Endothelial cell of umbilical vein (primary cell): ENCODE results near the gene GALNT2. TPM values are rescaled to one million over a fixed set of nuclear protein-coding genes. Genes with fewer than 3 reads are reported as not detected.

Source experiments
- BruUV-seq: library from RNA; stranded (reverse); fragments of 400-500 nt; replicated peaks from 2 replicates; lab custom pipeline; 2021; lab: Mats Ljungman, UMichigan
- CTCF ChIA-PET: fragments of 300-600, 350-600 bp; sonication (Branson Sonifier 250); formaldehyde crosslinking; loops from one replicate; lab custom pipeline; 2021; ENCODE audit warnings: antibody characterized with exemption, inconsistent platforms; lab: Charles Lee
- POLR2A ChIA-PET: fragments of 300-600, 350-600 bp; sonication (Branson Sonifier 250); formaldehyde crosslinking; loops from one replicate; lab custom pipeline; 2021; ENCODE audit warnings: antibody characterized with exemption, inconsistent platforms; lab: Charles Lee
- DNase-seq: peaks from one replicate; pipeline ENCODE4 v3.0.0-alpha.2; 2011; ENCODE audit warnings: low read depth, low spot score
- FAIRE-seq: peaks from 2 replicates; lab custom pipeline; 2011; peaks lifted over from hg19 to GRCh38; lab: Jason Lieb, UNC
- H2AFZ ChIP-seq: 2 replicates; pipeline ENCODE4 v1.6.0; 2012; ENCODE audit warnings: low read depth, low read length, control low read depth, inconsistent platforms
- H3K27ac ChIP-seq: 2 replicates; pipeline ENCODE4 v1.5.1; 2011; ENCODE audit warnings: low read depth, mild to moderate bottlenecking, control low read depth, low read length, moderate library complexity; ENCODE audit not compliant: insufficient read depth
- H3K27me3 ChIP-seq, 2 experiments: 2 replicates each; pipeline versions ENCODE4 v1.6.0 to v1.6.1; 2011; ENCODE audit warnings: low read length in 2 of 2, mixed read lengths in 1 of 2; ENCODE audit not compliant: control insufficient read depth in 2 of 2, insufficient read depth in 2 of 2
- H3K36me3 ChIP-seq, 2 experiments: 2 replicates in 1 of 2; 3 replicates in 1 of 2; pipeline ENCODE4 v1.5.1; 2011; ENCODE audit warnings: low read length in 2 of 2, mild to moderate bottlenecking in 1 of 2, moderate library complexity in 1 of 2; ENCODE audit not compliant: control insufficient read depth in 2 of 2, insufficient read depth in 2 of 2; ENCODE audit errors: extremely low read depth in 1 of 2
- H3K4me1 ChIP-seq: 3 replicates; pipeline ENCODE4 v1.5.1; 2011; ENCODE audit warnings: mild to moderate bottlenecking, low read length; ENCODE audit not compliant: control insufficient read depth, insufficient read depth; ENCODE audit errors: extremely low read depth
- H3K4me2 ChIP-seq: 2 replicates; pipeline ENCODE4 v1.6.1; 2011; ENCODE audit warnings: low read length, control low read depth, mixed read lengths; ENCODE audit not compliant: insufficient read depth
- H3K4me3 ChIP-seq, 3 experiments: fragments of 200-600 bp in 1 of 3; sonication (generic), shearing (Covaris generic) in 1 of 3; replicated peaks in 1 of 3; 2 replicates each; pipeline ENCODE4 v1.5.1; 2011 to 2016; ENCODE audit warnings: control low read depth in 3 of 3, low read length in 3 of 3, mild to moderate bottlenecking in 2 of 3, inconsistent platforms in 1 of 3, low read depth in 1 of 3, moderate library complexity in 1 of 3; ENCODE audit not compliant: insufficient read depth in 1 of 3
- H3K79me2 ChIP-seq: 2 replicates; pipeline ENCODE4 v1.6.0; 2012; ENCODE audit warnings: low read length, inconsistent platforms; ENCODE audit not compliant: control insufficient read depth, insufficient read depth
- H3K9ac ChIP-seq: replicated peaks from 2 replicates; pipeline ENCODE3; 2011; ENCODE audit warnings: low read length, control low read depth; ENCODE audit not compliant: insufficient read depth; ENCODE audit errors: extremely low read depth
- H3K9me1 ChIP-seq: replicated peaks from 3 replicates; pipeline ENCODE4 v1.6.0; 2011; ENCODE audit warnings: mild to moderate bottlenecking, low read length; ENCODE audit not compliant: control insufficient read depth, insufficient read depth; ENCODE audit errors: extremely low read depth
- H3K9me3 ChIP-seq: replicated peaks from 2 replicates; pipeline ENCODE4 v1.5.1; 2012; ENCODE audit warnings: low read length, inconsistent platforms; ENCODE audit not compliant: control insufficient read depth, insufficient read depth
- H4K20me1 ChIP-seq: replicated peaks from 2 replicates; pipeline ENCODE3; 2011; ENCODE audit warnings: mild to moderate bottlenecking, low read length; ENCODE audit not compliant: control insufficient read depth, insufficient read depth; ENCODE audit errors: extremely low read depth
- CTCF ChIP-seq, 2 donors: IDR thresholded peaks; 1 replicate in 1 of 2; 2 replicates in 1 of 2; pipeline ENCODE4 v1.5.1; 2011; ENCODE audit warnings: low read length in 2 of 2, mild to moderate bottlenecking in 2 of 2, moderate library complexity in 2 of 2, control low read depth in 1 of 2, inconsistent platforms in 1 of 2, low read depth in 1 of 2; ENCODE audit not compliant: insufficient read depth in 1 of 2; ENCODE audit errors: extremely low read depth in 1 of 2
- EZH2 ChIP-seq: IDR thresholded peaks from 2 replicates; pipeline ENCODE4 v1.6.1; 2012; ENCODE audit warnings: borderline replicate concordance, low read depth, mild to moderate bottlenecking, moderate library complexity, low read length, inconsistent platforms; ENCODE audit not compliant: severe bottlenecking
- FOS ChIP-seq: IDR thresholded peaks from 2 replicates; pipeline ENCODE4 v1.6.1; 2011; ENCODE audit warnings: mild to moderate bottlenecking, low read length, moderate library complexity, borderline replicate concordance; ENCODE audit not compliant: insufficient read depth
- GATA2 ChIP-seq: IDR thresholded peaks from 2 replicates; pipeline ENCODE4 v1.7.0; 2011; ENCODE audit warnings: low read depth, mild to moderate bottlenecking, moderate library complexity, mixed read lengths, low read length; ENCODE audit not compliant: insufficient read length, insufficient read depth
- JUN ChIP-seq: IDR thresholded peaks from 2 replicates; pipeline ENCODE4 v1.6.1; 2011; ENCODE audit warnings: borderline replicate concordance, low read depth; ENCODE audit not compliant: insufficient read length, insufficient read depth
- MAX ChIP-seq: IDR thresholded peaks from 2 replicates; pipeline ENCODE4 v1.6.1; 2011; ENCODE audit not compliant: insufficient read depth, insufficient read length
- MYC ChIP-seq: IDR thresholded peaks from one replicate; pipeline ENCODE4 v1.6.1; 2011; ENCODE audit warnings: mild to moderate bottlenecking, low read depth, low read length
- POLR2A ChIP-seq: IDR thresholded peaks from 2 replicates; pipeline ENCODE4 v1.6.1; 2012; ENCODE audit warnings: low read depth, mild to moderate bottlenecking, control low read depth, low read length
- POLR2AphosphoS5 ChIP-seq: IDR thresholded peaks from 2 replicates; pipeline ENCODE4 v1.6.1; 2012; ENCODE audit warnings: low read depth, mild to moderate bottlenecking, control low read depth, low read length, moderate library complexity; ENCODE audit not compliant: insufficient read depth
- dilution Hi-C: fragments of 300-500 bp; cut with MboI; formaldehyde crosslinking; loops from one replicate; pipeline ENCODE4 v1.15.0; 2019; ENCODE audit warnings: low sequenced_read_pairs; ENCODE audit not compliant: extremely low pct_ligation_motif_present
- intact Hi-C: fragments of 100-400 bp; cut with micrococcal nuclease; formaldehyde crosslinking; loops from one replicate; pipeline ENCODE4 v1.10.0; 2022
- polyA plus RNA-seq, 4 experiments: library from polyadenylated mRNA; depleted of rRNA in 3 of 4; stranded (reverse) in 3 of 4; unstranded in 1 of 4; fragments of >200 nt; gene quantifications; 2 replicates each; pipeline versions ENCODE4 v1.2.1 to v1.2.3, GENCODE V29; 2011 to 2012; ENCODE audit warnings: missing spikeins in 1 of 4
- total RNA-seq: library from RNA; stranded (reverse); gene quantifications from 2 replicates; pipeline ENCODE4 v1.2.3, GENCODE V29; 2021

GALNT2 gene
- total and polyA plus RNA-seq, 2 donors (not counting 3 experiments of a cell fraction or from before 2014, with no cell fraction given): 56.3 to 77.5 TPM

GRCh38 chr1:230136453-230137336 is 69.7 kb downstream of the GALNT2 start:
- H3K4me2 ChIP-seq: no peak overlapping the region
- CTCF ChIA-PET: no interaction called here

More at GRCh38 chr1:230136453-230137336, 69.7 kb downstream of the GALNT2 start:
- H3K27ac ChIP-seq: no peak overlapping the region
- dilution Hi-C loops: no loop called here
- no peak overlapping the region for H2AFZ ChIP-seq
- H3K27me3 ChIP-seq: no peaks in the 10 kb centered on the region
- H3K36me3 ChIP-seq: no peaks in the 10 kb centered on the region
- H3K9me1 ChIP-seq: no peaks in the 10 kb centered on the region
- H3K9ac ChIP-seq: no peak overlapping the region
- H3K79me2 ChIP-seq: peaks cover 5% of the 10 kb centered on the region
- POLR2A ChIA-PET: no interaction called here
- H3K4me3 ChIP-seq: no peak overlapping the region
- no peak for DNase-seq
- BruUV-seq: no TSS peak
- intact Hi-C loops: no loop called here
- TF ChIP-seq POLR2AphosphoS5: no peak
- no peak for TF ChIP-seq FOS
- no peak for TF ChIP-seq JUN
- TF ChIP-seq MYC: no peak
- TF ChIP-seq GATA2: no peak
- no peak for TF ChIP-seq MAX
- no peak for TF ChIP-seq EZH2
- TF ChIP-seq POLR2A: no peak
- TF ChIP-seq CTCF (IDR thresholded peaks at IDR 0.05; ENCODE audit: extremely low read depth in 1 of 2, insufficient read depth in 1 of 2, low read depth in 1 of 2, low read length in 2 of 2): no peak
- no peaks in the 10 kb centered on the region for H3K9me3 ChIP-seq
- no peaks in the 10 kb centered on the region for H3K4me1 ChIP-seq
- H4K20me1 ChIP-seq: no peaks in the 10 kb centered on the region
- no peak for FAIRE-seq
